ENCODE measurements around the gene DISC1.

DNA sequence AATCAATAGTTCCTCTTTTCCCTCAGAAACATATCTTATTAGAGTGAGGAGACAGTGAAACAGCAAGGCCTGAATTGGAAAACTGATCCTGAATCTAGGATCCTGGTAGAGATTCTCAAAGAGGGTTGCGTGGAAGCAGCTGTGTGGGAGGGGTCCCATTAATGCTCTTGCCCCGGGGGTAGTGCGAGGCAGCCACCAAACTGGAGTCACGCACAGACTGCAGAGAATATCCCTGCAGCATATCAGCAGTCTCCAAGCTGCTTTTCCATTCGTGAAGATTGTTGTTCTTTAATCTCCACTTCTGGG, 150.1 kb downstream of the DISC1 start:
- TF ChIP-seq RARB (CRISPR knock-in tag; IDR thresholded peaks at IDR 0.05) (no peak), ESRRG (CRISPR knock-in tag; IDR thresholded peaks at IDR 0.05) (no peak)
